ENCODE results near the gene CAPN9. TPM values are rescaled to one million over a fixed set of nuclear protein-coding genes. Genes with fewer than 3 reads are reported as not detected.
"Not testable (repeated sequence)": the region's sequence is repeated elsewhere in the genome, so short reads cannot be mapped to it uniquely, and the experiment has no call there.

Gene CAPN9
- polyA plus RNA-seq, 1 donor (not counting 4 experiments of a cell fraction or from before 2014, with no cell fraction given): not detected

GRCh38 chr1:230763927-230764591 is 16.9 kb downstream of the CAPN9 start:
- no peaks in the 10 kb centered on the region for H3K9me3 ChIP-seq (ENCODE audit: control insufficient read depth, low read depth, low read length)
- no peak overlapping the region for H3K9ac ChIP-seq (ENCODE audit: control insufficient read depth, extremely low read depth, insufficient read depth, low read length)
- H3K27me3 ChIP-seq (ENCODE audit: control insufficient read depth, extremely low read depth, insufficient read depth, low read length): no peaks in the 10 kb centered on the region
- dilution Hi-C loops (cut with MboI; ENCODE audit: extremely low pct_ligation_motif_present, low sequenced_read_pairs): no loop called here
- H2AFZ ChIP-seq (ENCODE audit: control insufficient read depth, low read length): no peak overlapping the region
- no peak overlapping the region for H3K27ac ChIP-seq (ENCODE audit: control insufficient read depth, insufficient read depth, low read length)
- no peak overlapping the region for H3K4me3 ChIP-seq (ENCODE audit: control insufficient read depth in 2 of 3, extremely low read depth in 1 of 3, insufficient read depth in 2 of 3, low read depth in 1 of 3, low read length in 3 of 3)
- no peaks in the 10 kb centered on the region for H3K36me3 ChIP-seq (ENCODE audit: control insufficient read depth in 2 of 2, extremely low read depth in 1 of 2, insufficient read depth in 2 of 2, low read length in 2 of 2)
- no peaks in the 10 kb centered on the region for H3K79me2 ChIP-seq (ENCODE audit: control insufficient read depth, insufficient read depth, low read length)
- no peak for TF ChIP-seq EZH2 (IDR thresholded peaks at IDR 0.05; ENCODE audit: low read length)
- TF ChIP-seq CTCF (optimal IDR thresholded peaks at IDR 0.05 in 1 of 3, IDR thresholded peaks at IDR 0.05 in 1 of 3, conservative IDR thresholded peaks at IDR 0.05 in 1 of 3; ENCODE audit: extremely low read depth in 1 of 3, insufficient read depth in 2 of 3, low read length in 3 of 3): no peak
- no peak overlapping the region for H3K4me2 ChIP-seq (ENCODE audit: control insufficient read depth, extremely low read depth, insufficient read depth, low read depth, low read length)
- DNase-seq (ENCODE audit: low read depth, low spot score) (no peak), FAIRE-seq (no peak)
- H3K4me1 ChIP-seq (ENCODE audit: control insufficient read depth, extremely low read depth, insufficient read depth, low read length): no peaks in the 10 kb centered on the region
- no peaks in the 10 kb centered on the region for H3K9me1 ChIP-seq (ENCODE audit: control insufficient read depth, extremely low read depth, insufficient read depth, low read length)
- no peaks in the 10 kb centered on the region for H4K20me1 ChIP-seq (ENCODE audit: control insufficient read depth, extremely low read depth, insufficient read depth, low read length)

- no peaks in the 10 kb centered on the region for H4K20me1 ChIP-seq (ENCODE audit: control insufficient read depth, extremely low read depth, insufficient read depth, low read length)
- no peaks in the 10 kb centered on the region for H3K27me3 ChIP-seq (ENCODE audit: control insufficient read depth, extremely low read depth, insufficient read depth, low read length)
- FAIRE-seq (no peak), DNase-seq (ENCODE audit: low read depth, low spot score) (no peak)
- H3K9me1 ChIP-seq (ENCODE audit: control insufficient read depth, extremely low read depth, insufficient read depth, low read length): no peaks in the 10 kb centered on the region
- H3K36me3 ChIP-seq (ENCODE audit: control insufficient read depth in 2 of 2, extremely low read depth in 1 of 2, insufficient read depth in 2 of 2, low read length in 2 of 2): no peaks in the 10 kb centered on the region
- dilution Hi-C loops (cut with MboI; ENCODE audit: extremely low pct_ligation_motif_present, low sequenced_read_pairs): no loop called here
- H3K4me3 ChIP-seq (ENCODE audit: control insufficient read depth in 2 of 3, extremely low read depth in 1 of 3, insufficient read depth in 2 of 3, low read depth in 1 of 3, low read length in 3 of 3): no peak overlapping the region
- H2AFZ ChIP-seq (ENCODE audit: control insufficient read depth, low read length): no peak overlapping the region
- H3K27ac ChIP-seq (ENCODE audit: control insufficient read depth, insufficient read depth, low read length): no peak overlapping the region
- H3K9me3 ChIP-seq (ENCODE audit: control insufficient read depth, low read depth, low read length): no peaks in the 10 kb centered on the region
- H3K79me2 ChIP-seq (ENCODE audit: control insufficient read depth, insufficient read depth, low read length): no peaks in the 10 kb centered on the region
- TF ChIP-seq CTCF (optimal IDR thresholded peaks at IDR 0.05 in 1 of 3, IDR thresholded peaks at IDR 0.05 in 1 of 3, conservative IDR thresholded peaks at IDR 0.05 in 1 of 3; ENCODE audit: extremely low read depth in 1 of 3, insufficient read depth in 2 of 3, low read length in 3 of 3): no peak
- no peak for TF ChIP-seq EZH2 (IDR thresholded peaks at IDR 0.05; ENCODE audit: low read length)
- no peak overlapping the region for H3K4me2 ChIP-seq (ENCODE audit: control insufficient read depth, extremely low read depth, insufficient read depth, low read depth, low read length)
- no peaks in the 10 kb centered on the region for H3K4me1 ChIP-seq (ENCODE audit: control insufficient read depth, extremely low read depth, insufficient read depth, low read length)
- no peak overlapping the region for H3K9ac ChIP-seq (ENCODE audit: control insufficient read depth, extremely low read depth, insufficient read depth, low read length)
These were observed 19.1 kb downstream of the CAPN9 start for GRCh38 chr1:230766318-230766717.

- H3K36me3 ChIP-seq (ENCODE audit: control insufficient read depth in 2 of 2, extremely low read depth in 1 of 2, insufficient read depth in 2 of 2, low read length in 2 of 2); H3K4me1 ChIP-seq (ENCODE audit: control insufficient read depth, extremely low read depth, insufficient read depth, low read length); H3K27me3 ChIP-seq (ENCODE audit: control insufficient read depth, extremely low read depth, insufficient read depth, low read length); FAIRE-seq; H3K9me3 ChIP-seq (ENCODE audit: control insufficient read depth, low read depth, low read length); H3K27ac ChIP-seq (ENCODE audit: control insufficient read depth, insufficient read depth, low read length); dilution Hi-C loops (cut with MboI; ENCODE audit: extremely low pct_ligation_motif_present, low sequenced_read_pairs); H3K4me2 ChIP-seq (ENCODE audit: control insufficient read depth, extremely low read depth, insufficient read depth, low read depth, low read length); H3K9me1 ChIP-seq (ENCODE audit: control insufficient read depth, extremely low read depth, insufficient read depth, low read length); H4K20me1 ChIP-seq (ENCODE audit: control insufficient read depth, extremely low read depth, insufficient read depth, low read length); DNase-seq (ENCODE audit: low read depth, low spot score); H2AFZ ChIP-seq (ENCODE audit: control insufficient read depth, low read length); H3K79me2 ChIP-seq (ENCODE audit: control insufficient read depth, insufficient read depth, low read length); H3K9ac ChIP-seq (ENCODE audit: control insufficient read depth, extremely low read depth, insufficient read depth, low read length); H3K4me3 ChIP-seq (ENCODE audit: control insufficient read depth in 2 of 3, extremely low read depth in 1 of 3, insufficient read depth in 2 of 3, low read depth in 1 of 3, low read length in 3 of 3): not testable (repeated sequence)
These were observed 20.8 kb downstream of the CAPN9 start for GRCh38 chr1:230767859-230768612.
